Putamen (tissue), 1 donor: ENCODE data around the gene RYR3.

Experiments used
- DNase-seq: peaks from one replicate; pipeline ENCODE4 v3.0.0-alpha.2; 2016; ENCODE audit warnings: low spot score

Gene RYR3

GRCh38 chr15:33710748-33711147 lies 400.0 kb downstream of the RYR3 start:
- DNase-seq, result no peak

- DNase-seq, result no peak
Observed at GRCh38 chr15:33716025-33716424, 405.3 kb downstream of the RYR3 start.

- no peak for DNase-seq
Observed at GRCh38 chr15:33720952-33721351, 410.2 kb downstream of the RYR3 start.

GRCh38 chr15:33722005-33722672 lies 411.4 kb downstream of the RYR3 start:
- DNase-seq, result no peak

- DNase-seq, result no peak
Observed at GRCh38 chr15:33722673-33723015, 411.9 kb downstream of the RYR3 start.

GRCh38 chr15:33724321-33725036 lies 413.7 kb downstream of the RYR3 start:
- no peak for DNase-seq

- DNase-seq, result peak; percentile 11
Observed at GRCh38 chr15:33729653-33730052, 418.9 kb downstream of the RYR3 start.

- no peak for DNase-seq
Observed at GRCh38 chr15:33730815-33731214, 420.0 kb downstream of the RYR3 start.

- DNase-seq, result no peak
Observed at GRCh38 chr15:33735143-33735542, 424.4 kb downstream of the RYR3 start.

GRCh38 chr15:33735637-33736247 lies 425.0 kb downstream of the RYR3 start:
- DNase-seq, result no peak

GRCh38 chr15:33737687-33738601 lies 427.2 kb downstream of the RYR3 start:
- peak; percentile 16 for DNase-seq

- no peak for DNase-seq
Observed at GRCh38 chr15:33738941-33739664, 428.3 kb downstream of the RYR3 start.

- DNase-seq, result no peak
Observed at GRCh38 chr15:33742306-33742705, 431.5 kb downstream of the RYR3 start.

GRCh38 chr15:33742800-33743199 lies 432.0 kb downstream of the RYR3 start:
- no peak for DNase-seq

GRCh38 chr15:33746203-33746602 lies 435.4 kb downstream of the RYR3 start:
- DNase-seq, result no peak

GRCh38 chr15:33753012-33753411 lies 442.2 kb downstream of the RYR3 start:
- DNase-seq, result no peak

GRCh38 chr15:33754242-33754641 lies 443.5 kb downstream of the RYR3 start:
- DNase-seq, result no peak

GRCh38 chr15:33756961-33757360 lies 446.2 kb downstream of the RYR3 start:
- no peak for DNase-seq

- no peak for DNase-seq
Observed at GRCh38 chr15:33757516-33758232, 446.9 kb downstream of the RYR3 start.

- no peak for DNase-seq
Observed at GRCh38 chr15:33766389-33766788, 455.6 kb downstream of the RYR3 start.

GRCh38 chr15:33768670-33769190 lies 458.0 kb downstream of the RYR3 start:
- DNase-seq, result no peak
